Upper lobe of left lung (tissue), 6 donors: ENCODE data around the gene GABRG3. TPM values are rescaled to one million over a fixed set of nuclear protein-coding genes. Genes with fewer than 3 reads are reported as not detected.

Experiments used
- ATAC-seq, 2 donors: fragments of 200-7000 bp; cut with Tn5 transposase; one replicate each; pipeline ENCODE4 v1.9.1; 2022; ENCODE audit warnings: mild to moderate bottlenecking in 2 of 2, moderate library complexity in 2 of 2; ENCODE audit not compliant: low FRiP score in 2 of 2
- DNase-seq, 2 donors: peaks; one replicate each; pipeline ENCODE4 v3.0.0-alpha.2; 2019 to 2020
- H3K27ac ChIP-seq, 4 donors: fragments of 200-600 bp; sonication (generic); one replicate each; pipeline ENCODE4 v1.5.1; 2016 to 2019
- H3K27me3 ChIP-seq, 4 donors: fragments of 200-600 bp; sonication (generic); one replicate each; pipeline ENCODE4 v1.5.1; 2017 to 2019
- H3K36me3 ChIP-seq, 4 donors: fragments of 200-600 bp; sonication (generic); one replicate each; pipeline ENCODE4 v1.5.1; 2016 to 2019
- H3K4me1 ChIP-seq, 4 donors: fragments of 200-600 bp; sonication (generic); one replicate each; pipeline ENCODE4 v1.5.1; 2018 to 2019
- H3K4me3 ChIP-seq, 4 donors: fragments of 200-600 bp; sonication (generic); one replicate each; pipeline ENCODE4 v1.5.1; 2017 to 2019; ENCODE audit warnings: mild to moderate bottlenecking in 2 of 4, moderate library complexity in 1 of 4
- H3K9me3 ChIP-seq, 4 donors: fragments of 200-600 bp; sonication (generic); one replicate each; pipeline ENCODE4 v1.5.1; 2018 to 2019
- EP300 ChIP-seq, 4 donors: sonication (generic); formaldehyde crosslinking; IDR thresholded peaks; one replicate each; pipeline ENCODE4 v1.5.1; 2017; ENCODE audit warnings: antibody characterized with exemption in 4 of 4, control low read depth in 2 of 4
- POLR2A ChIP-seq, 4 donors: fragments of 450-650 bp; IDR thresholded peaks; one replicate each; pipeline ENCODE4 v1.5.1; 2016 to 2017; ENCODE audit warnings: antibody characterized with exemption in 4 of 4, mild to moderate bottlenecking in 2 of 4
- POLR2AphosphoS5 ChIP-seq, 2 donors: sonication (generic); formaldehyde crosslinking; IDR thresholded peaks; one replicate each; pipeline ENCODE4 v1.5.1; 2017; ENCODE audit warnings: antibody characterized with exemption in 2 of 2
- WGBS, 2 donors: methylation state at CpG; one replicate each; pipeline ENCODE4 v1.1.5; 2017 to 2018; 5-methylcytosine and 5-hydroxymethylcytosine counted together
- total RNA-seq, 6 donors: library from RNA; depleted of rRNA in 4 of 6; stranded (reverse); fragments of >200 nt in 4 of 6; gene quantifications; one replicate each; pipeline versions ENCODE4 v1.1.0 to v1.2.1, GENCODE V29; 2016 to 2021
- TF ChIP-seq, protein P1 (sequence below), 6 experiments: fragments of 450-650 bp in 4 of 6; fragments of 200-600 bp in 2 of 6; sonication (generic) in 2 of 6; IDR thresholded peaks; one replicate each; pipeline ENCODE4 v1.5.1; 2016 to 2019; ENCODE audit warnings: antibody characterized with exemption in 6 of 6
- donor health status: DM: no; HTN: no; CAD: no; lungs with moderate emphysema.
- donor health status: DM: no; HTN: yes; CAD: no; lungs with severe emphysema.

The GABRG3 gene
- total RNA-seq, 6 donors from 2014 or later: not detected

- no peak for TF ChIP-seq POLR2AphosphoS5 (IDR thresholded peaks at IDR 0.05)
- Histone ChIP-seq H3K27me3 (no peaks in the 10 kb centered on the region), H3K27ac (no peak overlapping the region), H3K4me1 (no peaks in the 10 kb centered on the region), H3K9me3 (no peaks in the 10 kb centered on the region), H3K36me3 (no peaks in the 10 kb centered on the region), H3K4me3 (no peak overlapping the region)
- WGBS, 2 donors: 24 to 42% methylated on average over 6 of the region's 6 CpGs
- ATAC-seq: no peak
- DNase-seq: no peak
Observed at GRCh38 chr15:27412415-27412814, 441.4 kb downstream of the GABRG3 start.

GRCh38 chr15:27414168-27414870 is 443.3 kb downstream of the GABRG3 start:
- no peak for TF ChIP-seq POLR2A (IDR thresholded peaks at IDR 0.05)
- no peak for TF ChIP-seq POLR2AphosphoS5 (IDR thresholded peaks at IDR 0.05)
- no peak for TF ChIP-seq EP300 (IDR thresholded peaks at IDR 0.05)
- TF ChIP-seq, protein P1, sequence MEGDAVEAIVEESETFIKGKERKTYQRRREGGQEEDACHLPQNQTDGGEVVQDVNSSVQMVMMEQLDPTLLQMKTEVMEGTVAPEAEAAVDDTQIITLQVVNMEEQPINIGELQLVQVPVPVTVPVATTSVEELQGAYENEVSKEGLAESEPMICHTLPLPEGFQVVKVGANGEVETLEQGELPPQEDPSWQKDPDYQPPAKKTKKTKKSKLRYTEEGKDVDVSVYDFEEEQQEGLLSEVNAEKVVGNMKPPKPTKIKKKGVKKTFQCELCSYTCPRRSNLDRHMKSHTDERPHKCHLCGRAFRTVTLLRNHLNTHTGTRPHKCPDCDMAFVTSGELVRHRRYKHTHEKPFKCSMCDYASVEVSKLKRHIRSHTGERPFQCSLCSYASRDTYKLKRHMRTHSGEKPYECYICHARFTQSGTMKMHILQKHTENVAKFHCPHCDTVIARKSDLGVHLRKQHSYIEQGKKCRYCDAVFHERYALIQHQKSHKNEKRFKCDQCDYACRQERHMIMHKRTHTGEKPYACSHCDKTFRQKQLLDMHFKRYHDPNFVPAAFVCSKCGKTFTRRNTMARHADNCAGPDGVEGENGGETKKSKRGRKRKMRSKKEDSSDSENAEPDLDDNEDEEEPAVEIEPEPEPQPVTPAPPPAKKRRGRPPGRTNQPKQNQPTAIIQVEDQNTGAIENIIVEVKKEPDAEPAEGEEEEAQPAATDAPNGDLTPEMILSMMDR (IDR thresholded peaks at IDR 0.05): no peak
- DNase-seq (no peak), ATAC-seq (no peak)
- Histone ChIP-seq H3K4me1 (no peaks in the 10 kb centered on the region), H3K36me3 (no peaks in the 10 kb centered on the region), H3K4me3 (no peak overlapping the region), H3K9me3 (no peaks in the 10 kb centered on the region), H3K27ac (no peak overlapping the region), H3K27me3 (no peaks in the 10 kb centered on the region)
- WGBS, 2 donors: 48 to 61% methylated on average over 7 of the region's 7 CpGs

GRCh38 chr15:27418726-27419125 is 447.7 kb downstream of the GABRG3 start:
- no peaks in the 10 kb centered on the region for H3K9me3 ChIP-seq
- ATAC-seq (no peak), DNase-seq (no peak)
- H3K27ac ChIP-seq: no peak overlapping the region
- TF ChIP-seq POLR2AphosphoS5 (IDR thresholded peaks at IDR 0.05): no peak
- no peak for TF ChIP-seq EP300 (IDR thresholded peaks at IDR 0.05)
- TF ChIP-seq POLR2A (IDR thresholded peaks at IDR 0.05): no peak
- TF ChIP-seq, protein P1 (IDR thresholded peaks at IDR 0.05): no peak
- no peaks in the 10 kb centered on the region for H3K36me3 ChIP-seq
- H3K4me3 ChIP-seq: no peak overlapping the region
- no peaks in the 10 kb centered on the region for H3K27me3 ChIP-seq
- WGBS, 2 donors: 48 to 54% methylated on average over 5 of the region's 5 CpGs
- H3K4me1 ChIP-seq: no peaks in the 10 kb centered on the region

- Histone ChIP-seq H3K4me1 (no peaks in the 10 kb centered on the region), H3K36me3 (no peaks in the 10 kb centered on the region), H3K27ac (no peak overlapping the region), H3K27me3 (no peaks in the 10 kb centered on the region), H3K4me3 (no peak overlapping the region), H3K9me3 (no peaks in the 10 kb centered on the region)
- DNase-seq (no peak), ATAC-seq (no peak)
- no peak for TF ChIP-seq POLR2AphosphoS5 (IDR thresholded peaks at IDR 0.05)
- TF ChIP-seq EP300 (IDR thresholded peaks at IDR 0.05): no peak
- TF ChIP-seq POLR2A (IDR thresholded peaks at IDR 0.05): no peak
- TF ChIP-seq, protein P1 (IDR thresholded peaks at IDR 0.05): no peak
Observed at GRCh38 chr15:27422997-27423396, 452.0 kb downstream of the GABRG3 start.

- no peak for DNase-seq
Observed at GRCh38 chr15:27426805-27427204, 455.8 kb downstream of the GABRG3 start.

More at GRCh38 chr15:27426805-27427204, 455.8 kb downstream of the GABRG3 start:
- ATAC-seq: no peak
- Histone ChIP-seq H3K27ac (no peak overlapping the region), H3K36me3 (no peaks in the 10 kb centered on the region), H3K27me3 (no peaks in the 10 kb centered on the region), H3K4me1 (no peaks in the 10 kb centered on the region), H3K9me3 (no peaks in the 10 kb centered on the region), H3K4me3 (no peak overlapping the region)
- WGBS, 2 donors: 43 to 53% methylated on average over 1 of the region's 1 CpG
- TF ChIP-seq POLR2AphosphoS5 (IDR thresholded peaks at IDR 0.05) (no peak), EP300 (IDR thresholded peaks at IDR 0.05) (no peak), POLR2A (IDR thresholded peaks at IDR 0.05) (no peak)
- TF ChIP-seq, protein P1 (IDR thresholded peaks at IDR 0.05): no peak
